CD4-positive, alpha-beta T cell treated with Interleukin-15 for 1 hour (primary cell): ENCODE data around the gene CASTOR1.

Source experiments
- DNase-seq: peaks from one replicate; pipeline ENCODE4 v3.0.0-alpha.2; 2020

Gene CASTOR1

GRCh38 chr22:30297991-30298701 lies 8.8 kb upstream of the CASTOR1 start:
- no peak for DNase-seq

GRCh38 chr22:30297276-30297990 lies 8.1 kb upstream of the CASTOR1 start:
- no peak for DNase-seq

- DNase-seq, result no peak
Observed at GRCh38 chr22:30296833-30297232, 7.5 kb upstream of the CASTOR1 start.

- DNase-seq, result no peak
Observed at GRCh38 chr22:30296324-30296723, 7.0 kb upstream of the CASTOR1 start.

GRCh38 chr22:30295576-30295975 lies 6.3 kb upstream of the CASTOR1 start:
- DNase-seq, result no peak

GRCh38 chr22:30294830-30295229 lies 5.5 kb upstream of the CASTOR1 start:
- DNase-seq, result no peak

GRCh38 chr22:30294066-30294465 lies 4.8 kb upstream of the CASTOR1 start:
- no peak for DNase-seq

- DNase-seq, result no peak
Observed at GRCh38 chr22:30293026-30293425, 3.7 kb upstream of the CASTOR1 start.

GRCh38 chr22:30292069-30292970 lies 3.0 kb upstream of the CASTOR1 start:
- no peak for DNase-seq

GRCh38 chr22:30291058-30291892 lies 2.0 kb upstream of the CASTOR1 start:
- DNase-seq, result no peak

GRCh38 chr22:30290342-30291057 lies 1.2 kb upstream of the CASTOR1 start:
- no peak for DNase-seq

GRCh38 chr22:30289980-30290313 lies 642 bp upstream of the CASTOR1 start:
- DNase-seq, result no peak

- no peak for DNase-seq
Observed at GRCh38 chr22:30288419-30289140, 725 bp downstream of the CASTOR1 start.

- peak; percentile 87 for DNase-seq
Observed at GRCh38 chr22:30287648-30288418, 1.5 kb downstream of the CASTOR1 start.

GRCh38 chr22:30286813-30287647 lies 2.3 kb downstream of the CASTOR1 start:
- peak; percentile 81 for DNase-seq

- no peak for DNase-seq
Observed at GRCh38 chr22:30286331-30286730, 3.0 kb downstream of the CASTOR1 start.

- DNase-seq, result no peak
Observed at GRCh38 chr22:30285846-30286200, 3.5 kb downstream of the CASTOR1 start.

- no peak for DNase-seq
Observed at GRCh38 chr22:30285176-30285845, 4.0 kb downstream of the CASTOR1 start.

- no peak for DNase-seq
Observed at GRCh38 chr22:30284666-30285065, 4.6 kb downstream of the CASTOR1 start.
